ENCODE measurements around the gene TLCD5. TPM values are rescaled to one million over a fixed set of nuclear protein-coding genes. Genes with fewer than 3 reads are reported as not detected.

TLCD5 gene
- total RNA-seq, 1 experiment from 2014 or later = 11.1 TPM

- peak; percentile 73 for DNase-seq (ENCODE audit: low spot score)
- no TSS peak for BruUV-seq (replicated peaks)
- intact Hi-C loops (cut with micrococcal nuclease; ENCODE audit: unreplicated experiment) = loop anchor here (5.0 to 10.0 kb wide), 4 partner anchors 66 to 618 kb away; no protein-coding TSS in a partner anchor
- no peaks in the 10 kb centered on the region for H3K9me3 ChIP-seq (ENCODE audit: low read depth, low read length, poor library complexity, severe bottlenecking)
- peak overlapping the region; percentile 75 for H3K4me3 ChIP-seq (ENCODE audit: low read depth, low read length, poor library complexity, severe bottlenecking)
- peaks cover 30% of the 10 kb centered on the region for H3K4me1 ChIP-seq (ENCODE audit: insufficient read depth, low read length, poor library complexity, severe bottlenecking)
- ChIA-PET POLR2A (ENCODE audit: low non-redundant PET) (no interaction called here), CTCF (interaction anchor here (0.5 to 0.9 kb wide), 2 partner anchors 13 to 175 kb away, joined by 3 to 6 read pairs; partner anchors contain the start of gene GRIK4)
- H3K36me3 ChIP-seq (ENCODE audit: insufficient read depth, low read length, poor library complexity, severe bottlenecking) = no peaks in the 10 kb centered on the region
- H3K27ac ChIP-seq (ENCODE audit: low read depth, low read length, poor library complexity, severe bottlenecking) = peak overlapping the region; percentile 86
- no peaks in the 10 kb centered on the region for H3K27me3 ChIP-seq (replicated peaks; ENCODE audit: insufficient read depth, low read depth, low read length, poor library complexity)
- no peak for TF ChIP-seq EZH2 (IDR thresholded peaks at IDR 0.05; ENCODE audit: borderline replicate concordance, low read depth, low read length, poor library complexity, severe bottlenecking)
- no peak for TF ChIP-seq CTCF (conservative IDR thresholded peaks at IDR 0.05; ENCODE audit: low read depth, low read length)
Observed at GRCh38 chr11:120336641-120337354, 11.7 kb downstream of the TLCD5 start.

GRCh38 chr11:120337355-120338106 lies 12.4 kb downstream of the TLCD5 start:
- Histone ChIP-seq H3K36me3 (ENCODE audit: insufficient read depth, low read length, poor library complexity, severe bottlenecking) (peaks cover 2% of the 10 kb centered on the region), H3K9me3 (ENCODE audit: low read depth, low read length, poor library complexity, severe bottlenecking) (peaks cover 3% of the 10 kb centered on the region), H3K27me3 (replicated peaks; ENCODE audit: insufficient read depth, low read depth, low read length, poor library complexity) (no peaks in the 10 kb centered on the region), H3K4me3 (ENCODE audit: low read depth, low read length, poor library complexity, severe bottlenecking) (peak overlapping the region; percentile 75), H3K4me1 (ENCODE audit: insufficient read depth, low read length, poor library complexity, severe bottlenecking) (peaks cover 27% of the 10 kb centered on the region), H3K27ac (ENCODE audit: low read depth, low read length, poor library complexity, severe bottlenecking) (peak overlapping the region; percentile 86)
- TF ChIP-seq CTCF (conservative IDR thresholded peaks at IDR 0.05; ENCODE audit: low read depth, low read length) (no peak), EZH2 (IDR thresholded peaks at IDR 0.05; ENCODE audit: borderline replicate concordance, low read depth, low read length, poor library complexity, severe bottlenecking) (no peak)
- peak; percentile 64 for DNase-seq (ENCODE audit: low spot score)
- CTCF ChIA-PET = interaction anchor here (0.5 kb wide), 1 partner anchor 98 kb away, joined by 4 read pairs; no protein-coding TSS in a partner anchor
- TSS peak; percentile 23 for BruUV-seq (replicated peaks)
- intact Hi-C loops (cut with micrococcal nuclease; ENCODE audit: unreplicated experiment) = loop anchor here (5.0 to 10.0 kb wide), 4 partner anchors 65 to 617 kb away; no protein-coding TSS in a partner anchor
- POLR2A ChIA-PET (ENCODE audit: low non-redundant PET) = interaction anchor here (0.5 kb wide), 1 partner anchor 10 kb away, joined by 8 read pairs; no protein-coding TSS in a partner anchor

- Histone ChIP-seq H3K36me3 (ENCODE audit: insufficient read depth, low read length, poor library complexity, severe bottlenecking) (peaks cover 7% of the 10 kb centered on the region), H3K27ac (ENCODE audit: low read depth, low read length, poor library complexity, severe bottlenecking) (peak overlapping the region; percentile 86), H3K9me3 (ENCODE audit: low read depth, low read length, poor library complexity, severe bottlenecking) (peaks cover 11% of the 10 kb centered on the region), H3K27me3 (replicated peaks; ENCODE audit: insufficient read depth, low read depth, low read length, poor library complexity) (no peaks in the 10 kb centered on the region), H3K4me3 (ENCODE audit: low read depth, low read length, poor library complexity, severe bottlenecking) (peak overlapping the region; percentile 75), H3K4me1 (ENCODE audit: insufficient read depth, low read length, poor library complexity, severe bottlenecking) (peaks cover 24% of the 10 kb centered on the region)
- ChIA-PET POLR2A (ENCODE audit: low non-redundant PET) (no interaction called here), CTCF (no interaction called here)
- TF ChIP-seq CTCF (conservative IDR thresholded peaks at IDR 0.05; ENCODE audit: low read depth, low read length) (no peak), EZH2 (IDR thresholded peaks at IDR 0.05; ENCODE audit: borderline replicate concordance, low read depth, low read length, poor library complexity, severe bottlenecking) (no peak)
- intact Hi-C loops (cut with micrococcal nuclease; ENCODE audit: unreplicated experiment) = loop anchor here (5.0 to 10.0 kb wide), 4 partner anchors 64 to 616 kb away; no protein-coding TSS in a partner anchor
- DNase-seq (ENCODE audit: low spot score) = no peak
- no TSS peak for BruUV-seq (replicated peaks)
Observed at GRCh38 chr11:120338107-120338933, 13.2 kb downstream of the TLCD5 start.
